ENCODE results near the gene NACAD. TPM values are rescaled to one million over a fixed set of nuclear protein-coding genes. Genes with fewer than 3 reads are reported as not detected.

NACAD gene
- polyA plus RNA-seq, 1 donor = 7.2 TPM

DNA sequence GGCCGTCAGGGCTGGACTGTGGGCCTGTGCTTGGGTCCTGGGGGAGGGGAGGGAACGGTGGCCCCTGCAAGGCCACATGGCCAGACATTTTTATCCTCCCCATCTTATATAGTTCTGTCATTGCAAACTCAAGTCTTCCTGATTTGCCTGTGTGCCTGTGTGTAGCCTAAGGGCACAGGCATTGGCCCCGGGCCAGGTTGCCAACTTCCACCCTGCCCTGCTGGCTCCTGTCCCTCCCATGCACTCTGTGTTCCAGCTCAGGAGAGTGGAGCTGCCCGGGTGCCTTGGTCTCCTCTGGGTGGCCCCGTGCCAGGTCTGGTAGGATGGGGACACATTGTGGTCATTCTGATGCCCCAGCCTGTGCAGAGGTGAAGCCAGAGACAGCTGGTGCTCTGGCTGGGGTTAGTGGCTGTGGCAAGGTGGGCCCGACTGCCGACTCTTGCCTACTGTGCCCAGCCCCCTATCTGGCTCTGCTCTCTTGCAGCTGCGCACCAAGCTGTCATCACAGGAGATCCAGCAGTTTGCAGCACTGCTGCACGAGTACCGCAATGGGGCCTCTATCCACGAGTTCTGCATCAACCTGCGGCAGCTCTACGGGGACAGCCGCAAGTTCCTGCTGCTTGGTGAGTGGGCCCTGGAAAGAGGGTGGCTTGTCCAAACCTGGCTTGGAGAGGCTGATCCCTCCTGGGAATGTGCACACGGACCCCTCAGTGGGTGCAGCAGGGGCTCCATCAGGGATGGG lies 14.8 kb downstream of the NACAD start:
- Histone ChIP-seq H3K36me3 (ENCODE audit: control insufficient read depth, insufficient read depth, low read length) (peaks cover 70% of the 10 kb centered on the region), H3K27me3 (ENCODE audit: control insufficient read depth, insufficient read depth, low read length) (no peaks in the 10 kb centered on the region), H3K9me3 (ENCODE audit: control insufficient read depth, low read depth, low read length) (no peaks in the 10 kb centered on the region), H3K4me1 (ENCODE audit: control insufficient read depth, insufficient read depth, low read length) (no peaks in the 10 kb centered on the region), H3K4me3 (ENCODE audit: low read length) (no peak overlapping the region), H3K27ac (ENCODE audit: low read length) (no peak overlapping the region)
- no peak for DNase-seq
- WGBS (ENCODE audit: insufficient coverage, low lambda C conversion rate) = no CpG with 5 or more reads among the region's 15 CpGs

- no peak for DNase-seq
- no CpG with 5 or more reads among the region's 17 CpGs for WGBS (ENCODE audit: insufficient coverage, low lambda C conversion rate)
- no peak overlapping the region for H3K27ac ChIP-seq (ENCODE audit: low read length)
- H3K27me3 ChIP-seq (ENCODE audit: control insufficient read depth, insufficient read depth, low read length) = no peaks in the 10 kb centered on the region
- no peak overlapping the region for H3K4me3 ChIP-seq (ENCODE audit: low read length)
- no peaks in the 10 kb centered on the region for H3K9me3 ChIP-seq (ENCODE audit: control insufficient read depth, low read depth, low read length)
- no peaks in the 10 kb centered on the region for H3K4me1 ChIP-seq (ENCODE audit: control insufficient read depth, insufficient read depth, low read length)
- H3K36me3 ChIP-seq (ENCODE audit: control insufficient read depth, insufficient read depth, low read length) = peaks cover 77% of the 10 kb centered on the region
These were observed 15.6 kb downstream of the NACAD start for GRCh38 chr7:45073031-45073785.

DNA sequence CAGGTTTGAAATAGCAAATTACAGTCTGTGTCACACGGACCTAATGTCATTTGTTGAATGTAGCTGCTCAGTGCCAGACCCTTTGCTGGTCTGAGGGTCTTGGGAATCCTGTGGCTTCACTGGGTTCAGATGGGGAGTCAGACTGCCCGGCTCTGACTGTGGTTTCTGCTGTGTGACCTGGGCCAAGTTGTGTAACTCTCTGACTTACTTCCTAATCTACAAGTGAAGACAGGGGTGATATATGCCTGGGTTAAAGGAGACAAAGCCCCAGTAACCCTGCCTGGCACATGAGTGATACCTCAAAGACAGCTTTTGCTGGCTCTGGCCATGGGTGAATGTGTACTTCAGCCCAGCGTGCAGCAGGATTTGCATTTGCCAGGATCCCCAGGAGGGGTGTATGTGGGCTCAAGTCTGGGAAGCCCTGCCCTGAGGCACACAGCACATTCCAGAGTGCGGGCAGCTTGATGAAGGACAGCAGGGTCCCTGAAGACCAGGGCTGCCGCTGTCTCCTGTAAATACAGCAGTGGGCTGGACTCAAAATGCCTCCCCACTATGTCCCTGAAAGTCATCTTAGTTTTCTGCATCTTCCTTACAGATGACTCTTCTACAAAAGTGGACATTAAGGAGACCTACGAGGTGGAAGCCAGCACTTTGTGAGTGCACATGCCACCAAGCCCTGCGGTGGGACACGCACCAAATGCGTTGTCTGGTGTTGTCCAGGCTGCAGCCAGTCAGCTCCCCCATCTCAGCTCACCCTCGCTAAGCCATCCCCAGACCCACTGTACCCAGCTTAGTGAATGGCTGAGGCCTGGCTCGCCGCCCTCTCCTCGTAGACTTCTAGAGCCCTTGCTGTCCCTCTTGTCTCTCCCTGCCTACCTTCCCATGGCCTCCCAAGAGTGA lies 16.4 kb downstream of the NACAD start:
- WGBS (ENCODE audit: insufficient coverage, low lambda C conversion rate) = no CpG with 5 or more reads among the region's 13 CpGs
- Histone ChIP-seq H3K4me3 (ENCODE audit: low read length) (no peak overlapping the region), H3K27me3 (ENCODE audit: control insufficient read depth, insufficient read depth, low read length) (no peaks in the 10 kb centered on the region), H3K4me1 (ENCODE audit: control insufficient read depth, insufficient read depth, low read length) (no peaks in the 10 kb centered on the region), H3K36me3 (ENCODE audit: control insufficient read depth, insufficient read depth, low read length) (peaks cover 86% of the 10 kb centered on the region), H3K27ac (ENCODE audit: low read length) (no peak overlapping the region), H3K9me3 (ENCODE audit: control insufficient read depth, low read depth, low read length) (no peaks in the 10 kb centered on the region)
- no peak for DNase-seq

GRCh38 chr7:45071528-45071927 lies 17.2 kb downstream of the NACAD start:
- Histone ChIP-seq H3K36me3 (ENCODE audit: control insufficient read depth, insufficient read depth, low read length) (peaks cover 82% of the 10 kb centered on the region), H3K27ac (ENCODE audit: low read length) (no peak overlapping the region), H3K9me3 (ENCODE audit: control insufficient read depth, low read depth, low read length) (no peaks in the 10 kb centered on the region), H3K4me3 (ENCODE audit: low read length) (no peak overlapping the region), H3K4me1 (ENCODE audit: control insufficient read depth, insufficient read depth, low read length) (no peaks in the 10 kb centered on the region), H3K27me3 (ENCODE audit: control insufficient read depth, insufficient read depth, low read length) (no peaks in the 10 kb centered on the region)
- DNase-seq = no peak
- 100% methylated on average over 2 of the region's 3 CpGs for WGBS (ENCODE audit: insufficient coverage, low lambda C conversion rate)

DNA sequence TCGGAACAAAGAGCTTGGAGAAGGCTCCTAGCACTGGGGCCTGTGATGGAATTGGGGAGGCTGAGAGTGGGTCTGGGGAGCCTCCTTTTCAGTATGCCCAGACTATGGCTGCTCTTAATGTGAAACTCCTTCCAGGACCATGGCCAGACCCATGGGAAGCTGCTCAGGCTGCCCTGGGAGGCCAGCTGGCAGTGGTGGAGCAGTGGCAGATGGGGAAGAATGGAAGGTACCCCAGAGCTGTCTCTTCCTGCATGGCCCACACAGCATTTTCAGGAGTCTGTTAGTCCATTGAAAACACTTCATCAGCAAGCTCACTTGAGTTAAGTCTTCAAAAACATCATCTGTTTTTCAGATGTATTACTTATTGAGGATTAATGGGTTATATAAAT lies 18.5 kb downstream of the NACAD start:
- no peak overlapping the region for H3K27ac ChIP-seq (ENCODE audit: low read length)
- H3K4me3 ChIP-seq (ENCODE audit: low read length) = no peak overlapping the region
- no peaks in the 10 kb centered on the region for H3K27me3 ChIP-seq (ENCODE audit: control insufficient read depth, insufficient read depth, low read length)
- no CpG with 5 or more reads among the region's 1 CpG for WGBS (ENCODE audit: insufficient coverage, low lambda C conversion rate)
- H3K9me3 ChIP-seq (ENCODE audit: control insufficient read depth, low read depth, low read length) = no peaks in the 10 kb centered on the region
- H3K4me1 ChIP-seq (ENCODE audit: control insufficient read depth, insufficient read depth, low read length) = no peaks in the 10 kb centered on the region
- H3K36me3 ChIP-seq (ENCODE audit: control insufficient read depth, insufficient read depth, low read length) = peaks cover 83% of the 10 kb centered on the region
- DNase-seq = no peak

DNA sequence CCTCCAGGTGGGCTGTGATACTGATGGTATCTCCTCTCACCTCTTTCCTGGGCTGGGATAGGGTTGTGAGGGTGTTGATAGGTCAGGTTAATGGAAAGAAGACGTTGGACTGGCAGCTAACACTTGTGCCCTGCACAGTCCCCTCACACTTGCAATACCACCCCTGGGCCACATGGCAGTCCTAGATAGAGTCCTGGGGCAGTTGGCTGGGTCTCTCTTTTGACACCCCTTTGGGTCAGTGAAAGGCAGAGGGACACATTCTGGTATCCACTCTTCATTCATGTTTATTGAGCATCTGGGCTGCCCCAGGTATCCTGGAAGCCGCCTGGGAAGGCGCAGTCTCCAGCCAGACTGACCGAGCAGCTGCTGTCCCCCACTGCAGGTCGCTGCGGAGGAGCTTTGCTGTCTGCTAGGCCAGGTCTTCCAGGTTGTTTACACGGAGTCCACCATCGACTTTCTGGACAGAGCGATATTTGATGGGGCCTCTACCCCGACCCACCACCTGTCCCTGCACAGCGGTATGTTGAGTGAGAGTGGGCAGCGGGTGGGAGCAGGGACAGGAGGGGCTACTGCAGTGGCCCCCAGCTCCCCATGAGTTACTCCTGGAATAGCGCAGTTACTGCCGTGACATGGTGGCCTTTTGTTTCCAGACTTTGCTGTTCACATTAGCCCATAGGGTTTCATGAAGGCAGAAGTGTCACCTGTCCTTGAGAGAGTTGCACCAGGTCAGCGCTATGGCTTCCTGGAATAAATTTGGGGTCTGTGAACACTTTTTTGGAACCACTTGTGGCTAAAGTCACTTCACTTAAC lies 19.1 kb downstream of the NACAD start:
- no peak overlapping the region for H3K27ac ChIP-seq (ENCODE audit: low read length)
- no peaks in the 10 kb centered on the region for H3K9me3 ChIP-seq (ENCODE audit: control insufficient read depth, low read depth, low read length)
- WGBS (ENCODE audit: insufficient coverage, low lambda C conversion rate) = no CpG with 5 or more reads among the region's 15 CpGs
- no peak overlapping the region for H3K4me3 ChIP-seq (ENCODE audit: low read length)
- peaks cover 83% of the 10 kb centered on the region for H3K36me3 ChIP-seq (ENCODE audit: control insufficient read depth, insufficient read depth, low read length)
- no peaks in the 10 kb centered on the region for H3K27me3 ChIP-seq (ENCODE audit: control insufficient read depth, insufficient read depth, low read length)
- no peaks in the 10 kb centered on the region for H3K4me1 ChIP-seq (ENCODE audit: control insufficient read depth, insufficient read depth, low read length)
- DNase-seq = no peak

- no peak for DNase-seq
These were observed 20.3 kb downstream of the NACAD start for GRCh38 chr7:45068236-45069023.

DNA sequence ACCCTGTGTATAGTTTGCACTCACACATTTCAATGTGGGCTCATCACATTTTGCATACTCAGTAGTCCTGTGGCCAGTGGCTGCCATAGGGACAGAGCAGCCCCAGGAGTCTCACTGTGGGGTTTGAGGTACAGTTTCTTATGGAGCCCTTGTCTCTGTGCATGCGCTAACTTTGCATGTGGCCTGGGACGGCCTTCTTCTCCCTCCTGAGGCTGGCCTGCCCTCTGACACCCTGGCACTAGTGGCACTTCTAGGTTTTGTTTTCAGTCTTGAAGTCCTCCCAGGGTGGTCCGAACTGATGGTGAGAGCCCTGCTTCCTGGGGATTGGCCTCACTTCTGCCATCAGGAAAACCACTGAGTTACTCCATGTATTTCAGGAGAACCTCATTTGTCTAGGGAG lies 21.2 kb downstream of the NACAD start:
- H3K27ac ChIP-seq (ENCODE audit: low read length) = no peak overlapping the region
- H3K36me3 ChIP-seq (ENCODE audit: control insufficient read depth, insufficient read depth, low read length) = peaks cover 77% of the 10 kb centered on the region
- no CpG with 5 or more reads among the region's 3 CpGs for WGBS (ENCODE audit: insufficient coverage, low lambda C conversion rate)
- no peaks in the 10 kb centered on the region for H3K27me3 ChIP-seq (ENCODE audit: control insufficient read depth, insufficient read depth, low read length)
- no peaks in the 10 kb centered on the region for H3K4me1 ChIP-seq (ENCODE audit: control insufficient read depth, insufficient read depth, low read length)
- H3K4me3 ChIP-seq (ENCODE audit: low read length) = no peak overlapping the region
- H3K9me3 ChIP-seq (ENCODE audit: control insufficient read depth, low read depth, low read length) = no peaks in the 10 kb centered on the region
- DNase-seq = no peak

More at GRCh38 chr7:45068236-45069023, 20.3 kb downstream of the NACAD start:
- no peaks in the 10 kb centered on the region for H3K9me3 ChIP-seq (ENCODE audit: control insufficient read depth, low read depth, low read length)
- H3K27ac ChIP-seq (ENCODE audit: low read length) = no peak overlapping the region
- peaks cover 83% of the 10 kb centered on the region for H3K36me3 ChIP-seq (ENCODE audit: control insufficient read depth, insufficient read depth, low read length)
- no peaks in the 10 kb centered on the region for H3K4me1 ChIP-seq (ENCODE audit: control insufficient read depth, insufficient read depth, low read length)
- WGBS (ENCODE audit: insufficient coverage, low lambda C conversion rate) = no CpG with 5 or more reads among the region's 15 CpGs
- H3K27me3 ChIP-seq (ENCODE audit: control insufficient read depth, insufficient read depth, low read length) = no peaks in the 10 kb centered on the region
- no peak overlapping the region for H3K4me3 ChIP-seq (ENCODE audit: low read length)

GRCh38 chr7:45066409-45066808 lies 22.4 kb downstream of the NACAD start:
- no CpG with 5 or more reads among the region's 7 CpGs for WGBS (ENCODE audit: insufficient coverage, low lambda C conversion rate)
- Histone ChIP-seq H3K9me3 (ENCODE audit: control insufficient read depth, low read depth, low read length) (no peaks in the 10 kb centered on the region), H3K4me1 (ENCODE audit: control insufficient read depth, insufficient read depth, low read length) (no peaks in the 10 kb centered on the region), H3K27ac (ENCODE audit: low read length) (no peak overlapping the region), H3K36me3 (ENCODE audit: control insufficient read depth, insufficient read depth, low read length) (peaks cover 68% of the 10 kb centered on the region), H3K27me3 (ENCODE audit: control insufficient read depth, insufficient read depth, low read length) (no peaks in the 10 kb centered on the region), H3K4me3 (ENCODE audit: low read length) (no peak overlapping the region)
- DNase-seq = no peak
